Measurements from ENCODE around the gene MINDY4.

The MINDY4 gene

DNA sequence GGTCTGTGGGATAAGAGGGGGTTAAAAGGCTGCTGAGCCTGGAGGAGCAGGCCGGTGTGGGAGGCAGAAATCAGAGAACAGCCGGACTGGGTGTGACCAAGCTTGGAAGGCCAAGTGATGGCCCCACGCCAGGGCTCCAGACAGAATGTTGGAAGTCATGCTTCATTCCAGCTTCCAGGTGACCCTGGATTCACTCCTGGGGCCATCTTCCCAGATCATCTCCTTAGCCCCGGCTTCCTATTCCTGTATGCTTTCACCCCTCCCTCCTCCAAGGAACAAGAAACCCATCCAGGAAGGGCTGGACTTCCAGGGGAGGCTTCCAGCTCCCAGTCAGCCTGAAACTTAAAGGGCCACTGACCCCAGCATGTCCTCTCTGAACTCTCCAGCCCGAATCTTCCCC, 18.2 kb upstream of the MINDY4 start:
- no peak overlapping the region for H3K23ac ChIP-seq (ENCODE audit: low read depth, low read length, poor library complexity)
- H3K4me1 ChIP-seq (ENCODE audit: control insufficient read depth in 2 of 2, insufficient read depth in 1 of 2, low read depth in 1 of 2, low read length in 2 of 2) = no peaks in the 10 kb centered on the region
- H3K36me3 ChIP-seq (replicated peaks in 1 of 2; ENCODE audit: control insufficient read depth in 2 of 2, insufficient read depth in 2 of 2, low read length in 2 of 2) = peaks cover 0 to 2% of the 10 kb centered on the region in 2 donors
- no peak overlapping the region for H2BK15ac ChIP-seq (ENCODE audit: low read length)
- H3K27me3 ChIP-seq (ENCODE audit: control insufficient read depth in 3 of 3, insufficient read depth in 3 of 3, low read depth in 1 of 3, low read length in 3 of 3) = peaks cover 0 to 6% (median 0%) of the 10 kb centered on the region in 3 experiments
- H3K79me1 ChIP-seq (ENCODE audit: low read depth, low read length) = no peaks in the 10 kb centered on the region
- no peak overlapping the region for H2AFZ ChIP-seq (ENCODE audit: low read length)
- no peak overlapping the region for H4K91ac ChIP-seq (ENCODE audit: low read depth, low read length, poor library complexity)
- no peak overlapping the region for H2BK5ac ChIP-seq (ENCODE audit: low read length)
- WGBS, 2 donors (ENCODE audit: extremely low coverage in 2 of 2, insufficient read length in 2 of 2, insufficient replicate concordance in 1 of 2) = no CpG with 5 or more reads among the region's 5 CpGs
- H3K18ac ChIP-seq (ENCODE audit: low read length) = no peak overlapping the region
- no peak for DNase-seq (ENCODE audit: low spot score)
- H2AK5ac ChIP-seq (ENCODE audit: low read depth, low read length) = no peak overlapping the region
- no peak overlapping the region for H3K4me3 ChIP-seq (ENCODE audit: low read length in 2 of 2)
- no peak overlapping the region for H3K4me2 ChIP-seq (ENCODE audit: insufficient read depth, low read length, poor library complexity, severe bottlenecking)
- no peak overlapping the region for H3K4ac ChIP-seq (ENCODE audit: low read length)
- no peak overlapping the region for H3K14ac ChIP-seq (ENCODE audit: low read length)
- H4K8ac ChIP-seq (ENCODE audit: low read depth, low read length) = no peak overlapping the region
- H2BK120ac ChIP-seq (ENCODE audit: low read depth, low read length) = no peak overlapping the region
- H3K9me3 ChIP-seq (replicated peaks in 1 of 2; ENCODE audit: control insufficient read depth in 2 of 2, insufficient read depth in 1 of 2, low read depth in 1 of 2, low read length in 2 of 2) = peaks cover 0 to 3% of the 10 kb centered on the region in 2 donors
- no peak overlapping the region for H3K9ac ChIP-seq (ENCODE audit: low read depth, low read length, poor library complexity)
- H3K27ac ChIP-seq (replicated peaks; ENCODE audit: low read length) = no peak overlapping the region
- no peak overlapping the region for H2BK12ac ChIP-seq (ENCODE audit: low read length)

DNA sequence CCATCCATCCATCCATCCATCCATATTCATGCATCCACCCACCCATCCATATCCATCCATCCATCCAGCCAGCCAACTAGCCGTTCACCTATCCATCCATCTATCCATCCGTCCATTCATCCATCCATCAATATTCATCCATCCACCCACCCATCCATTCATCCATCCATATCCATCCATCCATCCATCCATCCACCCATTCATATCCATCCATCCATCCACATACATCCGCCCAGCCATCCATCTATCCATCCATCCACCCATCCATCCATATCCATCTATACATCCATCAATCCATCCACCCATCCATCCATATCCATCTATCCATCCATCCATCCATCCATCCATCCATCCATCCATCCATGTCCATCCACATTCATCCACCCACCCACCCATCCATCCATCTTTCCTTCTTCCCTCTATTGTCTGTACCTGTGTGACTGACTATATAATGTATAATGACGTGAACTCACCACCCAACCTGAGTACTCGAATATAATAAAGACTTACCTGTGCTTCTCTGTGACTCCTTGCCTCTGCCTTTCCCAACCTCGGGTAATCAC, 16.8 kb upstream of the MINDY4 start:
- Histone ChIP-seq H2BK120ac (ENCODE audit: low read depth, low read length) (no peak overlapping the region), H2AFZ (ENCODE audit: low read length) (no peak overlapping the region), H3K36me3 (replicated peaks in 1 of 2; ENCODE audit: control insufficient read depth in 2 of 2, insufficient read depth in 2 of 2, low read length in 2 of 2) (peaks cover 0 to 2% of the 10 kb centered on the region in 2 donors), H4K8ac (ENCODE audit: low read depth, low read length) (no peak overlapping the region), H3K4me1 (ENCODE audit: control insufficient read depth in 2 of 2, insufficient read depth in 1 of 2, low read depth in 1 of 2, low read length in 2 of 2) (no peaks in the 10 kb centered on the region), H3K4me3 (ENCODE audit: low read length in 2 of 2) (no peak overlapping the region), H3K14ac (ENCODE audit: low read length) (no peak overlapping the region), H3K9ac (ENCODE audit: low read depth, low read length, poor library complexity) (peak overlapping the region; percentile 31), H3K4ac (ENCODE audit: low read length) (no peak overlapping the region), H3K27ac (replicated peaks; ENCODE audit: low read length) (no peak overlapping the region), H3K9me3 (replicated peaks in 1 of 2; ENCODE audit: control insufficient read depth in 2 of 2, insufficient read depth in 1 of 2, low read depth in 1 of 2, low read length in 2 of 2) (peaks cover 0 to 3% of the 10 kb centered on the region in 2 donors), H3K23ac (ENCODE audit: low read depth, low read length, poor library complexity) (no peak overlapping the region), H3K79me1 (ENCODE audit: low read depth, low read length) (no peaks in the 10 kb centered on the region), H2BK12ac (ENCODE audit: low read length) (no peak overlapping the region), H2AK5ac (ENCODE audit: low read depth, low read length) (no peak overlapping the region), H4K91ac (ENCODE audit: low read depth, low read length, poor library complexity) (no peak overlapping the region), H2BK15ac (ENCODE audit: low read length) (no peak overlapping the region), H3K4me2 (ENCODE audit: insufficient read depth, low read length, poor library complexity, severe bottlenecking) (no peak overlapping the region), H3K27me3 (ENCODE audit: control insufficient read depth in 3 of 3, insufficient read depth in 3 of 3, low read depth in 1 of 3, low read length in 3 of 3) (peaks cover 0 to 3% (median 0%) of the 10 kb centered on the region in 3 experiments), H2BK5ac (ENCODE audit: low read length) (no peak overlapping the region), H3K18ac (ENCODE audit: low read length) (no peak overlapping the region)
- no peak for DNase-seq (ENCODE audit: low spot score)
- WGBS, 2 donors (ENCODE audit: extremely low coverage in 2 of 2, insufficient read length in 2 of 2, insufficient replicate concordance in 1 of 2) = 100% methylated on average over 1 to 3 of the region's 6 CpGs

DNA sequence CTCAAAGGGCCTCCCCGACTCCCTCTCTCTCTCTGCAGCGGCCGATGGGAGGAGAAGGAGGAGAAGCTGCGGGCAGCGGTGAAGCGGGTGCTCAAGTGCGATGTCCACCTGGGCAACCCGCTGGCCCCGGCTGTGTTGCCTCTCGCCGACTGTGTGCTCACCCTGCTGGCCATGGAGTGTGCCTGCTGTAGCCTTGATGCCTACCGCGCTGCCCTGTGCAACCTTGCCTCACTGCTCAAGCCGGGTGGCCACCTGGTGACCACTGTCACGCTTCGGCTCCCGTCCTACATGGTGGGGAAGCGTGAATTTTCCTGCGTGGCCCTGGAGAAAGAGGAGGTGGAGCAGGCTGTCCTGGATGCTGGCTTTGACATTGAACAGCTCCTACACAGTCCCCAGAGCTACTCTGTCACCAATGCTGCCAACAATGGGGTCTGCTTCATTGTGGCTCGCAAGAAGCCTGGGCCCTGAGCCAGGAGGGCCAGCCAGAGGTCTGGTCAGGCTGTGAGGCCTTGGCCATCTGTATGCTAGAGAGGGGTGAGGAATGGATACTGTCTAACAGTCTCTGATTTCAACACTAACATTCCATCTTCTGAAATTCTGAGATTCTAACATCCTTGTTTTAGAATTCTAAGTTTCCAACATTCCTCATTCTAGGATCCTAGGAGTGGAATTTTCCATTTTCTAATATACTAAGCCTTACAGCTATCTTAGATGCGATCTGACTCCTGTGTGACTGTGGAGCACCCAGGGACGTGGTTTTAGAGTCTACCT, 15.6 kb upstream of the MINDY4 start:
- no peak overlapping the region for H2BK12ac ChIP-seq (ENCODE audit: low read length)
- no peak overlapping the region for H4K8ac ChIP-seq (ENCODE audit: low read depth, low read length)
- no peak overlapping the region for H2AK5ac ChIP-seq (ENCODE audit: low read depth, low read length)
- H2BK120ac ChIP-seq (ENCODE audit: low read depth, low read length) = no peak overlapping the region
- H2AFZ ChIP-seq (ENCODE audit: low read length) = no peak overlapping the region
- H3K4me2 ChIP-seq (ENCODE audit: insufficient read depth, low read length, poor library complexity, severe bottlenecking) = no peak overlapping the region
- H2BK15ac ChIP-seq (ENCODE audit: low read length) = no peak overlapping the region
- peak overlapping the region in 1 of 2 donors; percentile 55 for H3K4me3 ChIP-seq (ENCODE audit: low read length in 2 of 2)
- no peak overlapping the region for H3K27ac ChIP-seq (replicated peaks; ENCODE audit: low read length)
- no peak overlapping the region for H2BK5ac ChIP-seq (ENCODE audit: low read length)
- H4K91ac ChIP-seq (ENCODE audit: low read depth, low read length, poor library complexity) = no peak overlapping the region
- no peaks in the 10 kb centered on the region for H3K27me3 ChIP-seq (ENCODE audit: control insufficient read depth in 3 of 3, insufficient read depth in 3 of 3, low read depth in 1 of 3, low read length in 3 of 3)
- no peak overlapping the region for H3K14ac ChIP-seq (ENCODE audit: low read length)
- no peak for DNase-seq (ENCODE audit: low spot score)
- H3K4ac ChIP-seq (ENCODE audit: low read length) = no peak overlapping the region
- H3K4me1 ChIP-seq (ENCODE audit: control insufficient read depth in 2 of 2, insufficient read depth in 1 of 2, low read depth in 1 of 2, low read length in 2 of 2) = no peaks in the 10 kb centered on the region
- H3K9me3 ChIP-seq (replicated peaks in 1 of 2; ENCODE audit: control insufficient read depth in 2 of 2, insufficient read depth in 1 of 2, low read depth in 1 of 2, low read length in 2 of 2) = peaks cover 0 to 2% of the 10 kb centered on the region in 2 donors
- no peak overlapping the region for H3K18ac ChIP-seq (ENCODE audit: low read length)
- peak overlapping the region; percentile 46 for H3K23ac ChIP-seq (ENCODE audit: low read depth, low read length, poor library complexity)
- WGBS, 2 donors (ENCODE audit: extremely low coverage in 2 of 2, insufficient read length in 2 of 2, insufficient replicate concordance in 1 of 2) = no CpG with 5 or more reads among the region's 22 CpGs
- no peaks in the 10 kb centered on the region for H3K79me1 ChIP-seq (ENCODE audit: low read depth, low read length)
- peaks cover 0 to 2% of the 10 kb centered on the region in 2 donors for H3K36me3 ChIP-seq (replicated peaks in 1 of 2; ENCODE audit: control insufficient read depth in 2 of 2, insufficient read depth in 2 of 2, low read length in 2 of 2)
- peak overlapping the region; percentile 13 for H3K9ac ChIP-seq (ENCODE audit: low read depth, low read length, poor library complexity)

DNA sequence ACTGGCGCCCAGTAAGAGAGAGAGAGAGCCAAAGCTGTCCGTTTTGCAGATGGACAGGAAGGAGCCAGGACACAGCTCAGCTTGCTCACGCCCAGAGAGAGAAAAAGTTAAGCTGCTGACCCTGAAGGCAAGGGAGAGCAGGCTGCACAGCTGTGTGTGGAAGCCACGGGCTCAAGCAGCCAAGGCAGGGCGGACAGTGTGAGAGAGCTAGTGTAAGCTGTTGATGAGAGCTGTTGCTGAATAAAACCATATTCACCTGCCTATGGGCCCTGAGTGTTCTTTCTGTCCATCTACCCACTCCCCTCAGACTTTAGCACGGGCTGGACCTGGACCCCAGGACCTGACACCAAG, 13.9 kb upstream of the MINDY4 start:
- Histone ChIP-seq H3K18ac (ENCODE audit: low read length) (no peak overlapping the region), H3K4me1 (ENCODE audit: control insufficient read depth in 2 of 2, insufficient read depth in 1 of 2, low read depth in 1 of 2, low read length in 2 of 2) (no peaks in the 10 kb centered on the region), H4K91ac (ENCODE audit: low read depth, low read length, poor library complexity) (no peak overlapping the region), H3K23ac (ENCODE audit: low read depth, low read length, poor library complexity) (no peak overlapping the region), H3K27ac (replicated peaks; ENCODE audit: low read length) (no peak overlapping the region), H3K4me2 (ENCODE audit: insufficient read depth, low read length, poor library complexity, severe bottlenecking) (no peak overlapping the region), H3K79me1 (ENCODE audit: low read depth, low read length) (no peaks in the 10 kb centered on the region), H3K27me3 (ENCODE audit: control insufficient read depth in 3 of 3, insufficient read depth in 3 of 3, low read depth in 1 of 3, low read length in 3 of 3) (no peaks in the 10 kb centered on the region), H3K14ac (ENCODE audit: low read length) (no peak overlapping the region), H2BK5ac (ENCODE audit: low read length) (no peak overlapping the region), H2AFZ (ENCODE audit: low read length) (no peak overlapping the region), H2BK120ac (ENCODE audit: low read depth, low read length) (no peak overlapping the region), H2BK12ac (ENCODE audit: low read length) (no peak overlapping the region), H3K36me3 (replicated peaks in 1 of 2; ENCODE audit: control insufficient read depth in 2 of 2, insufficient read depth in 2 of 2, low read length in 2 of 2) (peaks cover 0 to 2% of the 10 kb centered on the region in 2 donors), H2AK5ac (ENCODE audit: low read depth, low read length) (no peak overlapping the region), H3K9me3 (replicated peaks in 1 of 2; ENCODE audit: control insufficient read depth in 2 of 2, insufficient read depth in 1 of 2, low read depth in 1 of 2, low read length in 2 of 2) (peaks cover 0 to 2% of the 10 kb centered on the region in 2 donors), H3K4ac (ENCODE audit: low read length) (no peak overlapping the region), H4K8ac (ENCODE audit: low read depth, low read length) (no peak overlapping the region), H3K9ac (ENCODE audit: low read depth, low read length, poor library complexity) (no peak overlapping the region), H3K4me3 (ENCODE audit: low read length in 2 of 2) (no peak overlapping the region), H2BK15ac (ENCODE audit: low read length) (no peak overlapping the region)
- no peak for DNase-seq (ENCODE audit: low spot score)
- WGBS, 2 donors (ENCODE audit: extremely low coverage in 2 of 2, insufficient read length in 2 of 2, insufficient replicate concordance in 1 of 2) = no CpG with 5 or more reads among the region's 6 CpGs
